Measurements from ENCODE around the gene FOSL2. TPM values are rescaled to one million over a fixed set of nuclear protein-coding genes. Genes with fewer than 3 reads are reported as not detected.

Gene FOSL2
- total RNA-seq, 3 donors from 2014 or later (not counting 1 experiment from before 2014, with no cell fraction given): 414 to 531 (median 455) TPM

- intact Hi-C loops (cut with micrococcal nuclease): no loop called here
Measured at GRCh38 chr2:28352610-28353195, 40.0 kb upstream of the FOSL2 start.

DNA sequence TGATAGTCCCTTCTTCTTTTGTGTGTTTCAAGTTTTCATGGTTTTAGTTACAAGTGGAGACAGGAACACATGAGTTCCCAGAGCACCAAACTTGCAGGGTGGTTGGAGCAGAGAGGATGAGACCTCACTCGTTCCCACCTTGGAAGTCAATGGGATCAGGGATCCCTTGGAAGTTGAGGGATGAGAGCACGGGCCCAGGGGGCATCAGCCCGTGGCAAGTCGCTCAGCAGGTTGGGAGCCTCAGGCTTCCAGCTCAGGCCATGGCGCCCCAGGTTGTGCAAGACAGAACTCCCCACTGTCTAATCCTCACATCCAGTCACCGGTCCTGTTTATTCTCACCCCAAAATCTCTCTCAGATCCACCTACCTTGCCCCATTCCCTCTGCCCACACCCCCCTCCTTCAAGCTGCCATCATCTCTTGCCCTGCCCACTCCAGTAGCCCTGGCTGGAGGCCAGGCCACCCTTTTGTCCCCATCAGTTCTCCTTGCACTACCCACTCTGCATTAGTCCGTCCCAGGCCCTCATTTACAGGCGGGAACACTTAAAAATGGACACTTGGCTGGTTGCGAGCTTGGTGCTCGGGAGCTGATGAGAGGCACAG lies 37.6 kb upstream of the FOSL2 start:
- intact Hi-C loops (cut with micrococcal nuclease): loop anchor here (5.0 kb wide), 1 partner anchor 83 kb away; no protein-coding TSS in a partner anchor
- TF ChIP-seq, protein P1, sequence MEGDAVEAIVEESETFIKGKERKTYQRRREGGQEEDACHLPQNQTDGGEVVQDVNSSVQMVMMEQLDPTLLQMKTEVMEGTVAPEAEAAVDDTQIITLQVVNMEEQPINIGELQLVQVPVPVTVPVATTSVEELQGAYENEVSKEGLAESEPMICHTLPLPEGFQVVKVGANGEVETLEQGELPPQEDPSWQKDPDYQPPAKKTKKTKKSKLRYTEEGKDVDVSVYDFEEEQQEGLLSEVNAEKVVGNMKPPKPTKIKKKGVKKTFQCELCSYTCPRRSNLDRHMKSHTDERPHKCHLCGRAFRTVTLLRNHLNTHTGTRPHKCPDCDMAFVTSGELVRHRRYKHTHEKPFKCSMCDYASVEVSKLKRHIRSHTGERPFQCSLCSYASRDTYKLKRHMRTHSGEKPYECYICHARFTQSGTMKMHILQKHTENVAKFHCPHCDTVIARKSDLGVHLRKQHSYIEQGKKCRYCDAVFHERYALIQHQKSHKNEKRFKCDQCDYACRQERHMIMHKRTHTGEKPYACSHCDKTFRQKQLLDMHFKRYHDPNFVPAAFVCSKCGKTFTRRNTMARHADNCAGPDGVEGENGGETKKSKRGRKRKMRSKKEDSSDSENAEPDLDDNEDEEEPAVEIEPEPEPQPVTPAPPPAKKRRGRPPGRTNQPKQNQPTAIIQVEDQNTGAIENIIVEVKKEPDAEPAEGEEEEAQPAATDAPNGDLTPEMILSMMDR (IDR thresholded peaks at IDR 0.05): no peak
- no peak for ATAC-seq

More at GRCh38 chr2:28352610-28353195, 40.0 kb upstream of the FOSL2 start:
- Mint-ChIP-seq H3K4me1 (peaks cover 13 to 44% of the 10 kb centered on the region in 2 donors), H3K27me3 (ENCODE audit: low read depth in 2 of 2) (no peaks in the 10 kb centered on the region), H3K36me3 (no peaks in the 10 kb centered on the region), H3K9me3 (no peaks in the 10 kb centered on the region), H3K27ac (peak overlapping the region in 1 of 2 donors; percentile 81), H3K4me3 (no peak overlapping the region)
- 81% methylated on average over 16 of the region's 16 CpGs for WGBS (ENCODE audit: insufficient coverage)
- ATAC-seq (peak in 1 of 3 donors; percentile 12), DNase-seq (no peak)
- Histone ChIP-seq H3K27ac (ENCODE audit: low read length) (no peak overlapping the region), H3K4me1 (ENCODE audit: control insufficient read depth, insufficient read depth, low read length) (peaks cover 58% of the 10 kb centered on the region), H3K27me3 (ENCODE audit: control insufficient read depth, insufficient read depth, low read length) (no peaks in the 10 kb centered on the region), H3K36me3 (ENCODE audit: control insufficient read depth, insufficient read depth, low read length) (no peaks in the 10 kb centered on the region), H3K4me3 (ENCODE audit: low read length) (no peak overlapping the region), H3K9me3 (ENCODE audit: control insufficient read depth, insufficient read depth, low read length) (no peaks in the 10 kb centered on the region)
- TF ChIP-seq, protein P1 (IDR thresholded peaks at IDR 0.05): no peak

GRCh38 chr2:28355521-28356094 lies 37.0 kb upstream of the FOSL2 start:
- ATAC-seq (no peak), DNase-seq (no peak)
- 94% methylated on average over 5 of the region's 6 CpGs for WGBS (ENCODE audit: insufficient coverage)
- H3K4me1 Mint-ChIP-seq: peaks cover 21 to 50% of the 10 kb centered on the region in 2 donors
- H3K27ac ChIP-seq (ENCODE audit: low read length): peak overlapping the region; percentile 15
- H3K27ac Mint-ChIP-seq: peak overlapping the region; percentile 63 to 80
- H3K9me3 Mint-ChIP-seq: no peaks in the 10 kb centered on the region
- H3K36me3 ChIP-seq (ENCODE audit: control insufficient read depth, insufficient read depth, low read length): no peaks in the 10 kb centered on the region
- TF ChIP-seq, protein P1 (IDR thresholded peaks at IDR 0.05): no peak
- no peaks in the 10 kb centered on the region for H3K27me3 ChIP-seq (ENCODE audit: control insufficient read depth, insufficient read depth, low read length)
- no peak overlapping the region for H3K4me3 Mint-ChIP-seq
- no peaks in the 10 kb centered on the region for H3K36me3 Mint-ChIP-seq
- peaks cover 57% of the 10 kb centered on the region for H3K4me1 ChIP-seq (ENCODE audit: control insufficient read depth, insufficient read depth, low read length)
- no peaks in the 10 kb centered on the region for H3K27me3 Mint-ChIP-seq (ENCODE audit: low read depth in 2 of 2)
- no peak overlapping the region for H3K4me3 ChIP-seq (ENCODE audit: low read length)
- intact Hi-C loops (cut with micrococcal nuclease): loop anchor here (5.0 kb wide), 1 partner anchor 83 kb away; no protein-coding TSS in a partner anchor
- H3K9me3 ChIP-seq (ENCODE audit: control insufficient read depth, insufficient read depth, low read length): no peaks in the 10 kb centered on the region

More for the DNA sequence above, 37.6 kb upstream of the FOSL2 start:
- Histone ChIP-seq H3K27ac (ENCODE audit: low read length) (no peak overlapping the region), H3K9me3 (ENCODE audit: control insufficient read depth, insufficient read depth, low read length) (no peaks in the 10 kb centered on the region), H3K36me3 (ENCODE audit: control insufficient read depth, insufficient read depth, low read length) (no peaks in the 10 kb centered on the region), H3K27me3 (ENCODE audit: control insufficient read depth, insufficient read depth, low read length) (no peaks in the 10 kb centered on the region), H3K4me3 (ENCODE audit: low read length) (no peak overlapping the region), H3K4me1 (ENCODE audit: control insufficient read depth, insufficient read depth, low read length) (peaks cover 56% of the 10 kb centered on the region)
- Mint-ChIP-seq H3K36me3 (no peaks in the 10 kb centered on the region), H3K4me3 (no peak overlapping the region), H3K27me3 (ENCODE audit: low read depth in 2 of 2) (no peaks in the 10 kb centered on the region), H3K9me3 (no peaks in the 10 kb centered on the region), H3K27ac (peak overlapping the region; percentile 63 to 80), H3K4me1 (peaks cover 17 to 45% of the 10 kb centered on the region in 2 donors)
- 96% methylated on average over 10 of the region's 10 CpGs for whole genome bisulfite sequencing (ENCODE audit: insufficient coverage)
- DNase-seq: no peak

Measured in natural killer cell (primary cell).